Erythroblast (primary cell): ENCODE results near the gene EDARADD.

Experiments
- GATA1 ChIP-seq: IDR thresholded peaks from 2 replicates; pipeline ENCODE4 v1.6.1; 2011; ENCODE audit warnings: low read depth, mild to moderate bottlenecking, control low read depth, low read length, moderate library complexity
- POLR2A ChIP-seq: IDR thresholded peaks from 2 replicates; pipeline ENCODE4 v1.6.1; 2011; ENCODE audit warnings: mild to moderate bottlenecking, low read length

DNA sequence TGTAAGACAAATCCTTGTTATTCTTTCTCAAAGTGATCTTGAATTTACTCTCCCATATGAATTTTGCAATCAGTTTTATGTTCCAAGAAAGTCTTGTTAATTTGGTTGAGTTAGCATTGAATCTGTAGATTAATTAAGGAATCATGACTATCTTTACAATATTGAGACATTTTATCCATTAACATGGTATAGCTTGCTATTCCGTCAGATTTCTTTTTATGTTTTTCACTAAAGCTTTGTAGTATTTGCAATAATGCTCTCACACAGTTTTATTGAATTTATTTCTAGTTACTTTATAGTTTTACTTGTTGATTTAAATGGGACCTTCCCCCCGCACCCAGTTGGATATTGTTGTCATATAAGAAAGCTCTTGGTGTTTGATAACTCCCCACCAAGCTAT, 5.8 kb upstream of the EDARADD start:
- TF ChIP-seq POLR2A (no peak), GATA1 (no peak)
